Activated naive CD8-positive, alpha-beta T cell treated with anti-CD3 and anti-CD28 coated beads, Interleukin-2, amount 50 U/mL, for 16 hours (primary cell): Measurements from ENCODE around the gene HSD17B12.

Experiments used
- DNase-seq: peaks from one replicate; pipeline ENCODE4 v3.0.0-alpha.2; 2020; ENCODE audit warnings: low read depth, low spot score

Gene HSD17B12

DNA sequence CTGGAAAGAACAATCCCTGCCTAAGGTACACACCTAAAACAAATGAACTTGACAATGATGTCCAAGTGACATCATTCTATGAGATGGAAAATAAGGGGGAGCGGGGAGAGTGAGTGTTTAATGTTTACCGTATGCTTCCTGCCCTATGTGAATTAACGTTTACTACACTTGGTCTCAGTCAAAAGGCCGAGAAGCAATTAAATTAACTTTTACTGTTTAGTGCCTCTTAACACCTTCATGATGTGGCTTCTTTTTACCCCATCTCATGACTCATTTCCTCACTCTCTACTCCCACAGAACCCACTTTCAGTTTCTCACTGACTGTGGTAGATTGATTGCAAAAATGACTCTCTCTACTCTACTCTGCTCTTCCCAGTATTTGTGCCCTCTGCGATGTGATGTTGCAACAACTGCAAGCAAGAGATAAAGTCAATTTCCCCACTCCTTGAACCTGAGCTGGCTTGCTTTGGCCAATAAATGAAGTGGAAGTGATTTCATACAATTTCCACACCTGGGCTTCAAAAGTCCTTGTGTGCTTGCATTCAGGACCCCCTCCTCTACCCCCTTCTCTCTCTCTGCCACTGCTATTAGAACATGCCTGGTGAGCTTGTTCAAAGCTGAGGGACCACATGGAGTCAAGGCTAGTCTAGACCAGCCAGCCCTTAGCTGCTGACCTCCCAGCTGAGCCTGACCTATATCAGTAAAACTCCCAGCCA, 188.5 kb downstream of the HSD17B12 start:
- DNase-seq, result no peak

- no peak for DNase-seq
Observed at GRCh38 chr11:43871051-43871450, 190.5 kb downstream of the HSD17B12 start.

- DNase-seq, result no peak
Observed at GRCh38 chr11:43872995-43873394, 192.5 kb downstream of the HSD17B12 start.

DNA sequence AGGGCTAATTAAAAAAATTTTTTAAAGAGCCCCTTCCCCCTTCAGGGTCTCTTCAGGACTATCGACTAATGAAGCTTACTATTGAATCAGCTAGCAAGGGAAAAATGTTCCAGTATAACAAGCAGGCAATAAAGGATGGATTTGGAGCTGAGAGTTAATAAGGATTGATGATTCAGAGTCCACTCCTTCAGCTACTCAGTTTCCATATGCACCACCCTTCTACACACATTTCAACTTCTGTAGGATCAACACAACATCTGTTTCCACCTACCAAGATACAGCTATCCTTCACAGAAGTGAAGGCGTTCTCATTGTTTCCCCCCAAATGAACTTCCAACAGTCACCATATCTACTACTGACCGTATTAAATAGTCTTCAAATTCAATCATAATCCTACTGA, 193.5 kb downstream of the HSD17B12 start:
- DNase-seq, result no peak

DNA sequence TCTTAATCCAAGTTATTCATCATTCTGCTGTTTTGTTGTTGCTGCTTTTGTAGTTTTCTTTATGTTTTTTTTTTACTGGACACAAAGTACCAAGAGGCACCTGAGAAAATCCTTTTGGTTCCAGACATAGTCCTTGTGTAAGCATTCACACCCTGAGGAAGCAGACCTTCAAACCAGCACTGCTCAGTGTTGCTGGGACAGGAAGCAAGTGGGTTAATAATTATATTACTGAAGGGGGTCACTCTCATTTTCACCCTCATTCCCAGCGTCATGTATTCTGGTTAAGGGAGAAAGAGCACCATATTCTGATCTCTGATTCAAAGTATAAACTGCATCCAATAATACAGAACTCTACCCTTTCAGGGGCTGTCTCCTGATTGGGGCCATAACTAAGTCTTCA, 194.2 kb downstream of the HSD17B12 start:
- DNase-seq, result no peak

DNA sequence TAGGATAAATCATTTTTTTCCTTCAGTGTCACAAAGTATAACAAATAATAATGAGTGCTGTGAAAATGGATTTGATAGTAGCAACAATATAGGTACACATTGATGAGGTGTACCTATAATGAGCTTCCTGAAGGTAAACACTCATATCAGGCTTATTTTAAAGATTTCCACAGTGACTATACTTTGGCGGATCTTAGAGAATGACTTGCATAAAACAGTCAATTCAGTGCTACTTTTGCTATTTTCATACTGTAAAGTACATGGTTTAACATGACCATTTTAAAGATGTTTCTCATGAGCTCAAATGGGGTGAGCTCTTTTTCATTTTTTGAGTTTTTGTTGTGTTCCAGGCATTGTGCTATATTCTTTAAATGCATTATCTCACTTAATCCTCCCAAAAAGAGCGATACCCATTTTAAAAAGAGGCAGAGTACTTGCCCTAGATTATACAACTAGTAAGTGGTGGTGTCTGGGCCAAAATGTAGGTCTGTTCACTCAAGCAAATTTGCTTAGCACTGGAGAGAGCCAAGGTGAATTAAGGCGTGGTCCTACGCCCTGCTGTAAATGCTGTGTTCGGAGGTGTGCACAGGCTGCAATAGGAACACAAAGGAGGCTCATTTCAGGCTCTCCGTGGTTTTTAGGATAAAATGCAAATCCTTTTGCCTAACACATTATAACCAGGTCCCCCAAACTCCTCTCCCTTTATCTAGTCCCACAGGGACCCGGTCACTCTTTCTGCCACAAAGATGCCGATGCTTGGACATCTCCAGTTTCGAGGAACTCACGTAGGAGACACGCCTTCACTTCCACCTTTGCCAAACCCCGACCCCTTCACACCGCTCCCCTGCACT, 199.5 kb downstream of the HSD17B12 start:
- no peak for DNase-seq

DNA sequence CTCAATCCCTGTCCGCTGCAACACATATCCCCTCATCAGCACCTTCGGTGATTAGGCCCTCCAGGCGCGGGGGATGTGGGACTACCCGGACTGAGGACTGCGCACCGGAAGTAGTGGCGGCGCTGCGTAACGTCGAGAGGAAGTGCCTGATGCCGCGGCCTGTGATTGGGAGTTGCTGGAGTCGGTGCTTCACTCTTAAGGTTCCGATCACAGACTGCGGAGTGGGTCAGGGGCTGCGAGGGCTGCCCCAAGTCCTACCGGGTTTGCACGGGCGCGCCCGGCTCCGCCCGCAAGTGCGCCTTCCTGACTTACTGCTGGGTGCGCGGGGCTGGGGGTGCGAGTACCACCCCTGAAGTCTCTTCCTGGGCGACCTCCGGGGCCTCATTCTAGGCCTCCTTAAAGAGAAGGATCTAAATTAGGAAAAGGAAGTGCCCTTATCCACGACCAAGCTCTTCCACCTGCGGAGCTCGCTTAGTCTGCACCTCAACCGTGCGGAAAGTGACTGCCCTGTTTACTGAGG, 200.2 kb downstream of the HSD17B12 start, which contains the start of gene ALKBH3:
Gene ALKBH3, plus strand, starts transcription at position 192 of the 520 bp plus-strand sequence. CDS start 1,822 bp downstream, outside the sequence.
- peak; percentile 85 for DNase-seq

DNA sequence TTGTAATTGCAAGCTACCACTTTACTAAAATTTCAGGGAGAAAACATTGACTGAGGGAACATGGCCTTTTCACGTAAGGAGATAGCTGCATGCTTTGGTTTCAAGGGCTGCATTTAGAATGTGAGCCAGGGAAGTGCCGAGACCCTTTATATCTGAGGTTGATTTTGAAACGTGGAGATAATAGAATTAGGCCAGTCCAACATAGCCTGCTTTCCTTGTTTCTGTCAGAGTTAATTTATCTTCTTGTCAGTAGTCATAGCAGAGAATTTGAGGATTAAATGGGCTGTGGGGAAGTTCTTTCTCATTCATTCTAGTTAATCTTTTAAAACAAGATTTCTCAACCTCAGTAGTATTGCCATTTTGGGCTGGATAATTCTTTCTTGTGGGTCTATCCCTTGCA, 212.3 kb downstream of the HSD17B12 start:
- no peak for DNase-seq

DNA sequence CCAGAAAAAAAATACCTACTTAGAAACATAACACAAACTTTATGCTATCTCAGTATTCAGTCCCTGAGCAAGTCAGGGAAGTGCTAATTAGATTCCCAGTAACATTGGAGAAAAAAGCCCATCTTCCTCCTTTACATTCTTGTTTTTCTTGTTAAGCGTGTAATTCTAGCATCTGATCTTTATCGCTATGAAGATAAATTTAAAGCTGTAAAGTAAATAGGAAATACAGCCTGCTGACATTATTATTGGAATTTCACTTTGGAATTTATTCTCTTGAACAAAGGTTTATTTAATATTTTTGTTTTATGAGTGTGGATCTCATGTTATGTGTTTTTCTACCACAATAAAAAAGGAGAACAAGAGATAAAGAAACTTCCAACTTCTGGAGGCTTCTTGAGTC, 214.0 kb downstream of the HSD17B12 start:
- DNase-seq, result no peak

DNA sequence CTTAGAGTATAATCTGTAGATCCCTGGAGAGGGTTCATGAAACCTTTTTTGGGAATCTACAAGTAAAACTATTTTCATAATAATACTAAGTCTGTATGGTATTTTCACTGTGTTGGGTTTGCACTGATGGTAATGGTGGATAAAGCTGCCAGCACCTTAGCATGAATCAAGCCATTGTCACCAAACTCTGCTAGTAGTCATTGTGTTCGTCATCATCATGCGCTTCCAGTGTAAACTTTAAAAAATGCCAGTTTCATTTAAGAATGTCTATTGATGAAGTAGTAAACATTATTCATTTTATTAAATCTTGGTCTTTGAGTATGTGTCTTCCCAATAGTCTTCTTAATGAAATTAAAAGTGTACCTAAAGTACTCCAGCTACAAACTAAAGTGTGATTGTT, 215.1 kb downstream of the HSD17B12 start:
- no peak for DNase-seq

- DNase-seq, result no peak
Observed at GRCh38 chr11:43898574-43898973, 218.0 kb downstream of the HSD17B12 start.

DNA sequence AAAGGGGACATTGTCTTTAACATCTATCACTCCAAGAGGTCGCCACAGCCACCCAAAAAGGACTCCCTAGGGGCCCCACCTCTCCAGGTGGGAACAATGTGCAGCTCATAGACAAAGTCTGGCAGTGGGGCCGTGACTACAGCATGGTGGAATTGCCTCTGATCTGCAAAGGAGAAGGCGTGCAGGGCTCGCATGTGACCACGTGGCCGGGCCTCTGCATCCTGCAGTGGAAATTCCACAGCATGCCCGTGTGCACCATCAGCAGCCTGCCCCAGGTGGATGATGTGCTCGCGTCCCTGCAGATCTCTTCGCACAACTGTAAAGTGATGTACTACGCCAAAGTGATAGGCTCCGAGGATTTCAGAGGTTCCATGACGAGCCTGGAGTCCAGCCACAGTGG, 218.6 kb downstream of the HSD17B12 start:
- no peak for DNase-seq

- no peak for DNase-seq
Observed at GRCh38 chr11:43901551-43901950, 221.0 kb downstream of the HSD17B12 start.

DNA sequence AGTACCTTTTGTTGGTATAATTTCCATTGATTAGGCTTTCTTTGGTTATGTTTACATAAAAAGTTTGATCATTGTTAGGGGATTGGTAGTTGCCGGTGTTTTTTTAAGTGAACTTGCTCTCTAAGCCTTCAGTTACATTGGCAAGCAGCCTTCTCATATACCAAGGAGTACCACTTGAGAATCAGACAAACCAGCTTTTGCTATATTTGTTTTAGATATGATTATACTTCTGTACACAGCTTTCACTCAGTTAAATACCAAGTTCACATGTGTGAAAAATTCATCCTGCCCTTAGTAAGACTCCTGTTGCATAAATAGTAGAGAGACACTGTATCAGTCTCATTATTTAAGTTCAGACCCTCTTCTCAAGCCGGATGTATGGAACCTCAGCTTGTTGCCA, 222.5 kb downstream of the HSD17B12 start:
- no peak for DNase-seq

GRCh38 chr11:43903969-43904368, 223.4 kb downstream of the HSD17B12 start:
- DNase-seq, result no peak

- DNase-seq, result no peak
Observed at GRCh38 chr11:43904742-43905535, 224.4 kb downstream of the HSD17B12 start.

GRCh38 chr11:43905813-43906241, 225.3 kb downstream of the HSD17B12 start:
- no peak for DNase-seq
